Frontal cortex (tissue), 4 donors: ENCODE measurements around the gene CCDC92. TPM values are rescaled to one million over a fixed set of nuclear protein-coding genes. Genes with fewer than 3 reads are reported as not detected.

Source experiments
- DNase-seq, 2 donors: peaks; one replicate each; pipeline ENCODE4 v3.0.0; 2012; ENCODE audit warnings: low spot score in 2 of 2
- FAIRE-seq: peaks from 2 replicates; lab custom pipeline; 2012; peaks lifted over from hg19 to GRCh38; lab: Jason Lieb, UNC
- total RNA-seq: library from RNA; depleted of rRNA; stranded (reverse); fragments of >200 nt; gene quantifications from one replicate; pipeline ENCODE4 v1.2.3, GENCODE V29; 2014
- donor health status: control.
- donor health status: control.
- donor health status: control.

Gene CCDC92
- total RNA-seq, 1 donor from 2014 or later, result 14.7 TPM

- no peak for DNase-seq
Observed at GRCh38 chr12:123939716-123940626, 32.7 kb downstream of the CCDC92 start.

GRCh38 chr12:123938679-123939480 is 33.8 kb downstream of the CCDC92 start:
- DNase-seq (no peak), FAIRE-seq (no peak)

More at GRCh38 chr12:123939716-123940626, 32.7 kb downstream of the CCDC92 start:
- FAIRE-seq, result no peak

GRCh38 chr12:123937707-123938591 is 34.7 kb downstream of the CCDC92 start:
- no peak for DNase-seq
- FAIRE-seq, result no peak

- DNase-seq, result no peak
- FAIRE-seq, result no peak
Observed at GRCh38 chr12:123936956-123937706, 35.5 kb downstream of the CCDC92 start.

DNA sequence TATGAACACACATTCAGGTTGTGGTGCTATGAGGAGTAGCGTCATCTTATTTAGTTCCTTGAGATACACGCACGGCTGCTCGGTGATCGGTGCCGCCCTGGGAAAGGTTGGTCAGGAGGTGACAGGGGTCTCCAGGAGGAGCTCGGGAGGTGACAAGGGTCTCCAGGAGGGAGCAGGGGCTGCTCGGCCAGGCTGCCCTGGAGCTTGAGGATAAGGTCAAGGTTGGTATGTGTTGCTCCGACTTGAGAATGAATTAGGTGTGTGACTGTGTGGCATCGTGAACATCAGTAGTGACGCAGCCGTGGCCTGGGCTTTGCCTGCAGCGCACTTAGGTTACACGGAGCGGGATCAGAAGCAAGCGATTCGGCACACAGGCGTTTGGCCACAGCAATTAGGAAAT is 36.2 kb downstream of the CCDC92 start:
- no peak for DNase-seq
- no peak for FAIRE-seq

- no peak for DNase-seq
- no peak for FAIRE-seq
Observed at GRCh38 chr12:123935956-123936355, 36.7 kb downstream of the CCDC92 start.

DNA sequence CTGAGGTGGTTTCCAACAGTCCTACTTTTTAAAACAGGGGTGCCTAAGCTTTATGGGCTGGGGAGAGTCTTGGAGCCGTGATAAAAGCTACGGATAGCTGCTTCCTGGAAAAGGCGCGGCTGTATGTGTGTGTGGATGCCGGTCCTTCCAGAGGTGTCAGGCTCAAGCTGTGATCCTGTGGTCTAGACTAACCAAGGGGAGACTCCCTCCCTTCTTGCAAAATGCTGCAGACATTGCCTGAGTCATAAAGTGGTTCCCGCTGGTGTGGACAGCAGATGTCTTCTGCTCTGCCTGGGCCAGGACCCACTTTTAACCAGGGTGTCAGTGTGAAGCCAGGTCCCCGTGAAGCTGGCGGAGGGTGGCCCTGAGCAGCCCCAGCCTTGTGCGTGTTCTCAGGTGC is 37.8 kb downstream of the CCDC92 start:
- DNase-seq (no peak), FAIRE-seq (no peak)

- FAIRE-seq, result no peak
- DNase-seq, result no peak
Observed at GRCh38 chr12:123934016-123934620, 38.5 kb downstream of the CCDC92 start.

DNA sequence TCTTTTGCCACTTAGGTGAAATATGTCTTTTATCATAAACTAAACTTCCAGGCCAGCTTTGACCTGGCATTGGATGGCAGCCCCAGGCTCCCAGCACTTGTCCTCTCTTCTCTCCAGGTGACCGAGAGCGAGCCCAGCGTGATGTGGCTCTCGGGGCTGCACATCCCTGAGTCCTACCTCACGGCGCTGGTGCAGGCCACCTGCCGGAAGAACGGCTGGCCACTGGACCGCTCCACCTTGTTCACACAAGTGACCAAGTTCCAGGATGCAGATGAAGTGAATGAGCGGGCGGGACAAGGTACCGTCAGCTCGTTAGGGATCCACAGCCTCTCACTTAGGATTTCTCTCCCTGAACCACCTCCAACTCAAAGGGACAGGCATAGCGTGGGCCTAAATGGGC is 39.4 kb downstream of the CCDC92 start:
- DNase-seq, result no peak
- FAIRE-seq, result no peak

GRCh38 chr12:123931686-123932321 is 40.8 kb downstream of the CCDC92 start:
- FAIRE-seq (no peak), DNase-seq (no peak)

- no peak for FAIRE-seq
- no peak for DNase-seq
Observed at GRCh38 chr12:123929946-123930583, 42.6 kb downstream of the CCDC92 start.

GRCh38 chr12:123928897-123929296 is 43.7 kb downstream of the CCDC92 start:
- DNase-seq, result no peak
- FAIRE-seq, result no peak

GRCh38 chr12:123928274-123928865 is 44.3 kb downstream of the CCDC92 start:
- DNase-seq (no peak), FAIRE-seq (no peak)

- DNase-seq (no peak), FAIRE-seq (no peak)
Observed at GRCh38 chr12:123924539-123924938, 48.1 kb downstream of the CCDC92 start.

GRCh38 chr12:123923927-123924326 is 48.7 kb downstream of the CCDC92 start:
- FAIRE-seq (no peak), DNase-seq (no peak)

GRCh38 chr12:123923038-123923437 is 49.6 kb downstream of the CCDC92 start:
- no peak for FAIRE-seq
- no peak for DNase-seq

- no peak for DNase-seq
- FAIRE-seq, result no peak
Observed at GRCh38 chr12:123919980-123920360, 52.7 kb downstream of the CCDC92 start.
